PC-9 (cell line): Measurements from ENCODE around the gene FCGR3B. TPM values are rescaled to one million over a fixed set of nuclear protein-coding genes. Genes with fewer than 3 reads are reported as not detected.
"Not testable (repeated sequence)": the region's sequence is repeated elsewhere in the genome, so short reads cannot be mapped to it uniquely, and the experiment has no call there.

ENCODE experiments used
- BruUV-seq: library from RNA; stranded (reverse); fragments of 400-500 nt; replicated peaks from 2 replicates; lab custom pipeline; 2021; lab: Mats Ljungman, UMichigan
- CTCF ChIA-PET: fragments of 300-600 bp; sonication (Branson Sonifier 250); formaldehyde crosslinking; loops from one replicate; lab custom pipeline; 2022; ENCODE audit warnings: antibody characterized with exemption; lab: Charles Lee
- POLR2A ChIA-PET: fragments of 300-600 bp; sonication (Branson Sonifier 250); formaldehyde crosslinking; loops from one replicate; lab custom pipeline; 2022; ENCODE audit warnings: antibody characterized with exemption; ENCODE audit not compliant: unreplicated experiment; lab: Charles Lee
- DNase-seq, 2 experiments: peaks; one replicate each; pipeline versions ENCODE4 v3.0.0 to v3.0.0-alpha.2; 2015 to 2022; ENCODE audit warnings: mixed read lengths in 1 of 2
- H2AFZ ChIP-seq: fragments of 200-600 bp; sonication (generic); 2 replicates; pipeline ENCODE4 v1.8.1; 2017; ENCODE audit warnings: antibody characterized with exemption
- H3F3A ChIP-seq: fragments of 200-600 bp; sonication (generic); 2 replicates; pipeline ENCODE4 v1.8.1; 2017; ENCODE audit warnings: antibody characterized with exemption, mild to moderate bottlenecking, low read depth; ENCODE audit not compliant: insufficient read depth
- H3K27ac ChIP-seq: fragments of 200-600 bp; sonication (generic); 2 replicates; pipeline ENCODE4 v1.6.1; 2016; ENCODE audit warnings: mixed run types
- H3K27me3 ChIP-seq: fragments of 200-600 bp; sonication (generic); 2 replicates; pipeline ENCODE4 v1.6.1; 2016; ENCODE audit warnings: low read depth, mixed run types; ENCODE audit not compliant: insufficient read depth
- H3K36me3 ChIP-seq: fragments of 200-600 bp; sonication (generic); 2 replicates; pipeline ENCODE4 v1.6.1; 2016; ENCODE audit warnings: low read depth, mixed run types
- H3K4me1 ChIP-seq: fragments of 200-600 bp; sonication (generic); replicated peaks from 2 replicates; pipeline ENCODE4 v1.6.1; 2016; ENCODE audit warnings: mixed run types; ENCODE audit not compliant: insufficient read depth
- H3K4me2 ChIP-seq: fragments of 200-600 bp; sonication (generic); 2 replicates; pipeline ENCODE4 v1.6.1; 2017; ENCODE audit warnings: mixed run types
- H3K4me3 ChIP-seq: fragments of 200-600 bp; sonication (generic); 2 replicates; pipeline ENCODE4 v1.6.1; 2016; ENCODE audit warnings: mixed run types
- H3K79me2 ChIP-seq: fragments of 200-600 bp; sonication (generic); 2 replicates; pipeline ENCODE4 v1.6.1; 2017; ENCODE audit warnings: low read depth, mixed run types
- H3K9me2 ChIP-seq: fragments of 200-600 bp; sonication (generic); 2 replicates; pipeline ENCODE4 v1.8.1; 2017; ENCODE audit warnings: mild to moderate bottlenecking; ENCODE audit not compliant: insufficient read depth
- H3K9me3 ChIP-seq: fragments of 200-600 bp; sonication (generic); 2 replicates; pipeline ENCODE4 v1.8.1; 2016; ENCODE audit warnings: low read depth; ENCODE audit not compliant: insufficient read depth
- H4K20me1 ChIP-seq: fragments of 200-600 bp; sonication (generic); 2 replicates; pipeline ENCODE4 v1.8.1; 2017; ENCODE audit not compliant: insufficient read depth
- intact Hi-C: fragments of 100-400 bp; cut with micrococcal nuclease; formaldehyde crosslinking; loops from one replicate; pipeline ENCODE4 v1.10.0; 2022; ENCODE audit not compliant: unreplicated experiment
- total RNA-seq: library from RNA; stranded (reverse); gene quantifications from 2 replicates; pipeline ENCODE4 v1.2.3, GENCODE V29; 2021

The FCGR3B gene
- total RNA-seq, 1 experiment from 2014 or later, result not detected

DNA sequence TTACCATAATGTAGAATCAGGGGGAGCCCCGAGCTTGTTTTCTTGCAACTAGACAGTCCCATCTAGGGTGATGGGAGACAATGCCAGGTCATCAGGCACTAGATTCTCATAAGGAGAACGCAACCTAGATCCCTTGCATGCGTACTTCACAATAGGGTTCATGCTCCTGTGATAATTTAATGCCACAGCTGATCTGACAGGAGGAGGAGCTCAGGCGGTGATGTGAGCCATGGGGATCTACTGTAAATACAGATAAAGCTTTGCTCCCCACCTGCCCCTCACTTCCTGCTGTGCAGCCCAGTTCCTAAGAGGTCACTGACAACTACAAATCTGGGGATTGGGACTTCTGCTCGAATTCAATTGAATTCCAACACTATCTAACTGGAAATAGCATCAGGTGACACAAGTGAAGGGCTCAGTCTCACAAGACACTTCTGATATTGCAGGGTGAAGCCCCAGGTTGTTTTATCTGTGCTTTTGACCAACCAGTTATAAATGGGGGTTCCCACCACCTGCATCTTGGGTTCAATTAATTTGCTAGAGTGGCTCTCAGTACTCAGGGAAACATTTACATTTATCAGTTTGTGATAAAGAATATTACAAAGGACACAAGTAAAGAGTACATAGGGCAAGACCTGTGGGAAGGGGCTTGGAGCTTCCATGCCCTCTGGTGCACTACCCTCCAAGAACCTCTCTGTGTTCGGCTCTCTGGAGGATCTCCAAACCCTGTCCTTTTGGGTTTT is 7.4 kb upstream of the FCGR3B start:
- H3K36me3 ChIP-seq, intact Hi-C loops, H2AFZ ChIP-seq, H4K20me1 ChIP-seq, H3K9me2 ChIP-seq, H3K9me3 ChIP-seq, H3K4me3 ChIP-seq, H3K4me2 ChIP-seq, H3K79me2 ChIP-seq, H3K4me1 ChIP-seq, BruUV-seq, H3K27ac ChIP-seq, CTCF ChIA-PET, DNase-seq, H3F3A ChIP-seq, POLR2A ChIA-PET, H3K27me3 ChIP-seq: not testable (repeated sequence)

DNA sequence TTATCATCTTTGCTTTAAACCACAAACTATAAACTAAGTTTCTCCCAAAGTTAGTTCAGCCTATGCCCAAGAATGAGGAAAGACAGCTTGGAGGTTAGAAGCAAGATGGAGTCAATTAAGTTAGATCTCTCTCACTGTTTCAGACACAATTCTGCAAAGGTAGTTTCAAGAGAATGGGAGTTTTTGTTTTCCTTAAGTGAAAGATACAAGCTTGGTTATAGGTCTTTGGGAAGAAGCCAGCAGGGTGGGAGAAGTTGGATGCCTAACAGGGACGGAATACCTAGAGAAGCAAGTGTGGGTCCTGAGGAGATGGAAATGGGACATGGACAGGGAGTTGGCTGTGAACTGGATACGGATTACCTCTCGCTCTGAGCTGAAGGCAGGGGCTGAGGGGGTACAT is 6.0 kb upstream of the FCGR3B start:
- H3K4me3 ChIP-seq, intact Hi-C loops, H3K36me3 ChIP-seq, H3K79me2 ChIP-seq, H4K20me1 ChIP-seq, CTCF ChIA-PET, H3K9me3 ChIP-seq, H3F3A ChIP-seq, H3K4me1 ChIP-seq, POLR2A ChIA-PET, H3K27ac ChIP-seq, H3K4me2 ChIP-seq, H3K9me2 ChIP-seq, H3K27me3 ChIP-seq, H2AFZ ChIP-seq, BruUV-seq, DNase-seq: not testable (repeated sequence)

DNA sequence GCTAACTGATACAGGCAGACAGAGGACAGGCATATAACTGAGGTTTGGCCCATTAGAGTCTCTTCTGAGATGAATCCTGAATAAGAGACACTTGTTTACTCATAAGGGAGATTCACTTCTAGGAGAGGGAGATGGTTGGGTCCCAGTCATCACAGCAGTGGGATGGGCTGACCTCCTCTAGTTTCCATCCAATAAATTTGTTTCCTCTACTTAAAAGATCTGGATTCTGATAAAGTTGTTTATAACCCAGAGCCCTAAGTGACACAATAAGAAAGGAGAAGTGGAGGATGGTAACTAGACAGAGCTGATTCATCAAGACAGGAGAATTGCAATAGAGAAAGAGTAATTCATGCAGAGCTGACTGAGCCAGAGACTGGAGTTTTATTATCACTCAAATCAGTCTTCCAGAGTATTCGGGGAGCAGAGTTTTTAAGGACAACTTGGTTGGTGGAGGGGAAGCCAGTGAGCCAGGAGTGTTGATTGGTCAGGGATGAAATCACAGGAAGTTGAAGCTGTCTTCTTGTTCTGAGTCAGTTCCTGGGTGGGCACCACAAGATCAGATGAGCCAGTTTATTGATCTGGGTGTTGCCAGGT is 5.3 kb upstream of the FCGR3B start:
- H3K9me2 ChIP-seq, H3K27me3 ChIP-seq, H4K20me1 ChIP-seq, H3F3A ChIP-seq, H3K9me3 ChIP-seq, DNase-seq, BruUV-seq, H3K4me1 ChIP-seq, H3K36me3 ChIP-seq, POLR2A ChIA-PET, H3K79me2 ChIP-seq, H3K4me2 ChIP-seq, H3K4me3 ChIP-seq, H3K27ac ChIP-seq, intact Hi-C loops, H2AFZ ChIP-seq, CTCF ChIA-PET: not testable (repeated sequence)

DNA sequence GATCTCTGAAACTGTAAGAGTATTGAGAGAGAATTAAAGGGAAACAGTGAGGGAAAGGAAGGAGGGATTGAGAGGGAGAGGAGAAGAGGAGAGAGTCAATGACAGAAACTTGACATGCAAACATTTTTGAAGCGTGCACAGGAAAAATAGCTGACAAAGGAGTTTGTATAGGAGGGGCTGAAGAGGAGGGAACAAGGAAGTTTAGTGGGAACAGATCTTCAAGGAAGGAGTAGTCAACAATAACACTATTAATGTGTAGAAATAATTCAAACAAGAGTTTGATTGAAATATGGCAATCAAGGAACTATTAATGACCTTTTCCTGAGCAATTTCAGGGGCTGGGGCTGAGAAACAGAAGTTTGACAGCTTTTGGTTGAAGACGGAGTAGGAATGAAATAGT is 4.0 kb upstream of the FCGR3B start:
- H3K4me1 ChIP-seq, H3K36me3 ChIP-seq, H3K9me2 ChIP-seq, H3K27me3 ChIP-seq, POLR2A ChIA-PET, H3F3A ChIP-seq, H3K79me2 ChIP-seq, H3K27ac ChIP-seq, H3K9me3 ChIP-seq, CTCF ChIA-PET, H3K4me2 ChIP-seq, intact Hi-C loops, H2AFZ ChIP-seq, BruUV-seq, DNase-seq, H4K20me1 ChIP-seq, H3K4me3 ChIP-seq: not testable (repeated sequence)

DNA sequence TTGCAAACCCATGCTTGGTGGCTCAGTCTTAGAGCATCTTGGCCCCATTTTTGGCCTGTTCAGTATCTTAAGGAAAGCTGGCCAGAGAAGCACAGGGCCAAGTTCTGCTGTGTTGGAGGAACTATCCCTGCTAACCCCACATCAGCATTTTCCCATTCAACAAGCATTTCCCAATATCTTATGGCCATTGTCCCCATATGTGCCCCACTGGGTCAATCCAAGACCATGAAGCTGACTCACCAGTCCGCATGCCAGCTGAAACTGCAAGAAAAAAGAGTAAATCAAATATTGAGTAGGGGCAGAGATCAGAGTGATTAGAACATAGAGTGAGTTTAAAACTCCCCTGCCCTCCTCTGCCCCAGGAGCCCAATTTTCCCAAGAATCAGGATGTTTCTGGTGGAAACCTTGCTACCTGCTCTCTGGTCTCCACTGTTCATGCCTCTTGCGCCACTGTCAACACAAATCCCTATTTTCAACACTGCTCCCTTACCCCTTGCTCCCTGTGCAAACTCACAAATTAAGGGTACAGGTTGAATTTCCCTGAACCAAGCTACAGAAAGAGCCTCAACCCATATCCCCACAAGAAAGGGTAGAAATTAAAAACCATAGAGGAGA is 741 bp downstream of the FCGR3B start:
- POLR2A ChIA-PET, H3K27ac ChIP-seq, BruUV-seq, H3K4me1 ChIP-seq, H3K4me3 ChIP-seq, intact Hi-C loops, H3K36me3 ChIP-seq, CTCF ChIA-PET, H3K79me2 ChIP-seq, H3K27me3 ChIP-seq, H3K9me3 ChIP-seq, H3K9me2 ChIP-seq, DNase-seq, H3K4me2 ChIP-seq, H3F3A ChIP-seq, H4K20me1 ChIP-seq, H2AFZ ChIP-seq: not testable (repeated sequence)

DNA sequence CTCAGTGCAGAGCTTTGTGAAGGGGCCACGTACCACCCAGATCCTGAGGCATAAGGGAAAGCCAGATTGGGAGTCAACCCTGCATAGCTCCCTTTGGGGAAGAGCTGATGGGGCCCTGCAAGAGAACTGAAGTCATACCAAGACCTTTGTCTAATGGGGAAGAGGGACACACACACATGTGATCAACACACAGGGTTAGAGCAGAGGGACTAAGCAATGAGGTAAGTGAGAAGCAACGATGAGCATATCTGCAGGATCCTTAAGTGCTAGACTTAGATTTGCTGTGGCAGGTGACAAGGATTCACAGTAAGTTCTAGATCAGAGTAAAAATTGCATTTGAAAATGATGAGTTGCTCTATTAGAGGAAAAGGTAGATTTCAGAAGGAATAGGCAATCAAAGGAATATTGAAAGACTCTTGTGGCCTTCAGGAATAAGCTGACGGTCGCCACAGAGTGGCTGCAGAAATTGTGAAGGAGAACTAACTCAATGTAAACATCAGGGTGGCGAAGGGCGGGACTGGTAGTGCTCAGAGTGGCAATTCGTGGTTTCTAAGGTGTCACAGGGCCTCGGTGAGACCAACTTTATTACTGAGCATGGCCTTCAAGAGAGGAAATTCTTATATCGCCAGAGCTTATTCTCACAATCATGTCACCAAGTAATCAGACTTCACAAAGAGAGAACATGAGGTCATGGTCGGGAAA is 4.4 kb downstream of the FCGR3B start:
- H3F3A ChIP-seq, POLR2A ChIA-PET, H2AFZ ChIP-seq, H3K9me3 ChIP-seq, H3K4me1 ChIP-seq, H3K4me2 ChIP-seq, H3K36me3 ChIP-seq, DNase-seq, H4K20me1 ChIP-seq, H3K9me2 ChIP-seq, H3K27ac ChIP-seq, H3K27me3 ChIP-seq, BruUV-seq, H3K4me3 ChIP-seq, H3K79me2 ChIP-seq: not testable (repeated sequence)
- CTCF ChIA-PET, result interaction anchor here (0.7 kb wide), 1 partner anchor 434 kb away, joined by 3 read pairs; no protein-coding TSS in a partner anchor
- intact Hi-C loops, result loop anchor here (5.0 kb wide), 1 partner anchor 79 kb away; the partner anchor contains the start of gene FCGR3A

DNA sequence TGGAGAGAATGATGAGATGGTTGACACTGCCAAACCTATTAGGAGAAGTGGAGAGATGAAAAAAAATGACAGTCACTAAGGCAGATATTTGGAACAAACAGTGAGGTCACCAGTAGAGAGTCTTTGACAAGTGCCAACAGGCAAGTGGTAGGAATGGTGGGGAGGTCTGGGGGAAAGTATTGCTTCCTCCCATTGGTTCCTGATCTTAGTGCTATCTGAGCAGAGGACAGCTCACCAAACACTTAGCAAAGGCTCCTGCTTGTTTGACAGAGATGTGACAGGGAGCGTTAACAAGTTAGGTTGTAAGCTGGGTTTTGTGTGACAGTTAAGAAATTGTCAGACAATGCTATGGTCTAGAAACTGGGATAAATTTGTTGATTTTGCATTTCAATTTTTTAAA is 6.4 kb downstream of the FCGR3B start:
- H3K27me3 ChIP-seq, H3K27ac ChIP-seq, BruUV-seq, H3K36me3 ChIP-seq, H4K20me1 ChIP-seq, H3K79me2 ChIP-seq, CTCF ChIA-PET, H3K4me2 ChIP-seq, H2AFZ ChIP-seq, H3K9me3 ChIP-seq, H3K4me3 ChIP-seq, POLR2A ChIA-PET, H3K9me2 ChIP-seq, H3K4me1 ChIP-seq, DNase-seq: not testable (repeated sequence)
- H3F3A ChIP-seq, result peaks cover 16% of the 10 kb centered on the region
- intact Hi-C loops, result loop anchor here (5.0 kb wide), 1 partner anchor 77 kb away; the partner anchor contains the start of gene FCGR3A
